Lower leg skin (tissue), 3 donors: ENCODE measurements around the gene PTGDS.

Source experiments
- POLR2A ChIP-seq, 2 donors: fragments of 450-650 bp; IDR thresholded peaks; one replicate each; pipeline ENCODE4 v1.6.1; 2016 to 2017; ENCODE audit warnings: antibody characterized with exemption in 2 of 2, mild to moderate bottlenecking in 1 of 2, moderate library complexity in 1 of 2
- TF ChIP-seq, protein P1 (sequence below), 3 donors: fragments of 450-650 bp; IDR thresholded peaks; one replicate each; pipeline ENCODE4 v1.5.1; 2016; ENCODE audit warnings: antibody characterized with exemption in 3 of 3, mild to moderate bottlenecking in 3 of 3, moderate library complexity in 2 of 3

- TF ChIP-seq, protein P1, sequence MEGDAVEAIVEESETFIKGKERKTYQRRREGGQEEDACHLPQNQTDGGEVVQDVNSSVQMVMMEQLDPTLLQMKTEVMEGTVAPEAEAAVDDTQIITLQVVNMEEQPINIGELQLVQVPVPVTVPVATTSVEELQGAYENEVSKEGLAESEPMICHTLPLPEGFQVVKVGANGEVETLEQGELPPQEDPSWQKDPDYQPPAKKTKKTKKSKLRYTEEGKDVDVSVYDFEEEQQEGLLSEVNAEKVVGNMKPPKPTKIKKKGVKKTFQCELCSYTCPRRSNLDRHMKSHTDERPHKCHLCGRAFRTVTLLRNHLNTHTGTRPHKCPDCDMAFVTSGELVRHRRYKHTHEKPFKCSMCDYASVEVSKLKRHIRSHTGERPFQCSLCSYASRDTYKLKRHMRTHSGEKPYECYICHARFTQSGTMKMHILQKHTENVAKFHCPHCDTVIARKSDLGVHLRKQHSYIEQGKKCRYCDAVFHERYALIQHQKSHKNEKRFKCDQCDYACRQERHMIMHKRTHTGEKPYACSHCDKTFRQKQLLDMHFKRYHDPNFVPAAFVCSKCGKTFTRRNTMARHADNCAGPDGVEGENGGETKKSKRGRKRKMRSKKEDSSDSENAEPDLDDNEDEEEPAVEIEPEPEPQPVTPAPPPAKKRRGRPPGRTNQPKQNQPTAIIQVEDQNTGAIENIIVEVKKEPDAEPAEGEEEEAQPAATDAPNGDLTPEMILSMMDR (IDR thresholded peaks at IDR 0.05), result no peak
- no peak for TF ChIP-seq POLR2A (IDR thresholded peaks at IDR 0.05)
These were observed 13.6 kb upstream of the PTGDS start for GRCh38 chr9:136963751-136964150.
